MCF 10A (cell line): Measurements from ENCODE around the gene ELF3. TPM values are rescaled to one million over a fixed set of nuclear protein-coding genes. Genes with fewer than 3 reads are reported as not detected.

Experiments used
- BruUV-seq: library from RNA; stranded (reverse); fragments of 400-500 nt; replicated peaks from 2 replicates; lab custom pipeline; 2021; lab: Mats Ljungman, UMichigan
- CTCF ChIA-PET: fragments of 300-600 bp; sonication (Branson Sonifier 250); formaldehyde crosslinking; extraction: SDS; loops from one replicate; lab custom pipeline; 2021; ENCODE audit warnings: antibody characterized with exemption, inconsistent platforms; lab: Yijun Ruan, JAX
- POLR2A ChIA-PET: fragments of 300-600, 350-650 bp; sonication (Branson Sonifier 250); formaldehyde crosslinking; extraction: SDS; loops from one replicate; lab custom pipeline; 2020; ENCODE audit warnings: antibody characterized with exemption, inconsistent platforms; lab: Yijun Ruan, JAX
- DNase-seq: peaks from one replicate; pipeline ENCODE4 v3.0.0-alpha.2; 2018; ENCODE audit not compliant: unreplicated experiment
- H3K27ac Mint-ChIP-seq: one replicate; pipeline ENCODE4 v1.8.0; 2022; ENCODE audit warnings: mild to moderate bottlenecking, low read depth, mixed read lengths; ENCODE audit not compliant: unreplicated experiment
- H3K27me3 Mint-ChIP-seq: one replicate; pipeline ENCODE4 v1.8.0; 2022; ENCODE audit warnings: mixed read lengths; ENCODE audit not compliant: insufficient read depth, unreplicated experiment
- H3K36me3 Mint-ChIP-seq: one replicate; pipeline ENCODE4 v1.8.0; 2022; ENCODE audit warnings: mild to moderate bottlenecking, moderate library complexity, mixed read lengths; ENCODE audit not compliant: insufficient read depth, unreplicated experiment
- H3K4me1 Mint-ChIP-seq: one replicate; pipeline ENCODE4 v1.8.0; 2022; ENCODE audit warnings: mixed read lengths; ENCODE audit not compliant: insufficient read depth, unreplicated experiment
- H3K4me3 Mint-ChIP-seq: one replicate; pipeline ENCODE4 v1.8.0; 2022; ENCODE audit warnings: mild to moderate bottlenecking, moderate library complexity, mixed read lengths; ENCODE audit not compliant: unreplicated experiment
- H3K9me3 Mint-ChIP-seq: one replicate; pipeline ENCODE4 v1.8.0; 2022; ENCODE audit warnings: mixed read lengths; ENCODE audit not compliant: unreplicated experiment
- intact Hi-C: fragments of 100-400 bp; cut with micrococcal nuclease; formaldehyde crosslinking; loops from 2 replicates; pipeline ENCODE4 v1.14.1; 2022
- total RNA-seq: library from RNA; stranded (reverse); gene quantifications from 2 replicates; pipeline ENCODE4 v1.2.3, GENCODE V29; 2022
- TF ChIP-seq, protein P1 (sequence below): fragments of 200-600 bp; IDR thresholded peaks from one replicate; pipeline ENCODE4 v1.8.0; 2022; ENCODE audit warnings: antibody characterized with exemption, mild to moderate bottlenecking; ENCODE audit not compliant: unreplicated experiment

Gene ELF3
- total RNA-seq, 1 experiment from 2014 or later = 0.33 TPM

GRCh38 chr1:201982082-201982622, 28.2 kb upstream of the ELF3 start:
- Mint-ChIP-seq H3K27me3 (no peaks in the 10 kb centered on the region), H3K9me3 (no peaks in the 10 kb centered on the region), H3K27ac (peak overlapping the region; percentile 46), H3K4me3 (peak overlapping the region; percentile 90), H3K36me3 (peaks cover 16% of the 10 kb centered on the region), H3K4me1 (peaks cover 22% of the 10 kb centered on the region)
- no TSS peak for BruUV-seq
- TF ChIP-seq, protein P1, sequence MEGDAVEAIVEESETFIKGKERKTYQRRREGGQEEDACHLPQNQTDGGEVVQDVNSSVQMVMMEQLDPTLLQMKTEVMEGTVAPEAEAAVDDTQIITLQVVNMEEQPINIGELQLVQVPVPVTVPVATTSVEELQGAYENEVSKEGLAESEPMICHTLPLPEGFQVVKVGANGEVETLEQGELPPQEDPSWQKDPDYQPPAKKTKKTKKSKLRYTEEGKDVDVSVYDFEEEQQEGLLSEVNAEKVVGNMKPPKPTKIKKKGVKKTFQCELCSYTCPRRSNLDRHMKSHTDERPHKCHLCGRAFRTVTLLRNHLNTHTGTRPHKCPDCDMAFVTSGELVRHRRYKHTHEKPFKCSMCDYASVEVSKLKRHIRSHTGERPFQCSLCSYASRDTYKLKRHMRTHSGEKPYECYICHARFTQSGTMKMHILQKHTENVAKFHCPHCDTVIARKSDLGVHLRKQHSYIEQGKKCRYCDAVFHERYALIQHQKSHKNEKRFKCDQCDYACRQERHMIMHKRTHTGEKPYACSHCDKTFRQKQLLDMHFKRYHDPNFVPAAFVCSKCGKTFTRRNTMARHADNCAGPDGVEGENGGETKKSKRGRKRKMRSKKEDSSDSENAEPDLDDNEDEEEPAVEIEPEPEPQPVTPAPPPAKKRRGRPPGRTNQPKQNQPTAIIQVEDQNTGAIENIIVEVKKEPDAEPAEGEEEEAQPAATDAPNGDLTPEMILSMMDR = no peak
- intact Hi-C loops = no loop called here
- CTCF ChIA-PET = interaction anchor here (0.5 to 7.1 kb wide), 19 partner anchors 10 to 589 kb away, joined by 3 to 71 read pairs (median 5); no protein-coding TSS in a partner anchor
- DNase-seq = peak; percentile 75
- POLR2A ChIA-PET = interaction anchor here (0.5 to 6.9 kb wide), 24 partner anchors 9 to 513 kb away, joined by 3 to 72 read pairs (median 6); partner anchors contain the start of genes ARL8A, PHLDA3, SHISA4 and TIMM17A

GRCh38 chr1:201982623-201983379, 27.6 kb upstream of the ELF3 start, which contains the start of gene RNPEP:
TSS of gene RNPEP (plus strand) at chr1:201982648. CDS start at chr1:201982667, 19 bp downstream.
- TF ChIP-seq, protein P1 = peak; percentile 30
- Mint-ChIP-seq H3K27ac (peak within 1 kb of the TSS; percentile 66), H3K36me3 (peaks cover 18% of the 10 kb centered on the region), H3K4me1 (peaks cover 24% of the 10 kb centered on the region), H3K9me3 (no peaks in the 10 kb centered on the region), H3K27me3 (no peaks in the 10 kb centered on the region), H3K4me3 (peak within 1 kb of the TSS; percentile 90)
- no TSS peak for BruUV-seq
- POLR2A ChIA-PET = interaction anchor here (0.5 to 6.9 kb wide), 27 partner anchors 9 to 513 kb away, joined by 3 to 72 read pairs (median 5); partner anchors contain the start of genes ARL8A, PHLDA3, SHISA4 and TIMM17A
- peak; percentile 94 for DNase-seq
- CTCF ChIA-PET = interaction anchor here (0.5 to 7.1 kb wide), 22 partner anchors 9 to 590 kb away, joined by 3 to 71 read pairs (median 5); no protein-coding TSS in a partner anchor
- intact Hi-C loops = no loop called here

DNA sequence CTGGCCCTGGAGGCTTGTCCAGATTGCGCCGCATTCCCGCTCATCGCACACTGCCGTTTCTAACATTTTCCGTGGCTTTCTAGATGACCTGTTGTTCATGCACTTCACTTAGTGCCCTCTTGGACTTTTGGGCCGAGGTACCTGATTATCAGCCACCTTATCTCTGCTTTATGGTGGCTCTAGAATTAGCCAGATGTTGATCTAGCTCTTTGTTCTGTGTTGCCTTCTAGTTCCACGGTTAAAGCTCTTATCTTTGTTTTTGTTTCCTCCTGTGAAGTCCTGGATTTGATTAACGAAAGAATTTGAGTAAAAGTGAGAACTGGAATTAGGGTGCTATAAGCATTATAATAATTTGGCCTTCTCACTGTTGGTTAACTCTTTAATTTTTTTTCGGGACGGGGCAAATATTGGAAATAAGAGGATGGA, 27.0 kb upstream of the ELF3 start:
- Mint-ChIP-seq H3K4me3 (peak overlapping the region; percentile 90), H3K4me1 (peaks cover 24% of the 10 kb centered on the region), H3K9me3 (no peaks in the 10 kb centered on the region), H3K27me3 (no peaks in the 10 kb centered on the region), H3K27ac (peak overlapping the region; percentile 66), H3K36me3 (peaks cover 19% of the 10 kb centered on the region)
- CTCF ChIA-PET = interaction anchor here (0.6 to 7.1 kb wide), 20 partner anchors 9 to 548 kb away, joined by 3 to 71 read pairs (median 5); no protein-coding TSS in a partner anchor
- BruUV-seq = no TSS peak
- no peak for DNase-seq
- POLR2A ChIA-PET = interaction anchor here (0.5 to 6.9 kb wide), 25 partner anchors 9 to 358 kb away, joined by 3 to 72 read pairs (median 5); partner anchors contain the start of genes ARL8A, TIMM17A and UBE2T
- intact Hi-C loops = no loop called here
- TF ChIP-seq, protein P1 = no peak
